GM12891 (cell line): ENCODE measurements around the gene NRXN2.

Source experiments
- POLR2A ChIP-seq: IDR thresholded peaks from 2 replicates; pipeline ENCODE4 v1.6.1; 2011; ENCODE audit warnings: low read depth, low read length, control low read depth
- POLR2AphosphoS5 ChIP-seq: IDR thresholded peaks from 2 replicates; pipeline ENCODE4 v1.6.1; 2011; ENCODE audit warnings: low read depth, low read length, control low read depth
- SPI1 ChIP-seq: IDR thresholded peaks from 2 replicates; pipeline ENCODE4 v1.6.1; 2011; ENCODE audit warnings: low read depth, low read length, control low read depth
- TAF1 ChIP-seq: IDR thresholded peaks from 2 replicates; pipeline ENCODE4 v1.6.1; 2011; ENCODE audit warnings: low read depth, low read length, control low read depth

DNA sequence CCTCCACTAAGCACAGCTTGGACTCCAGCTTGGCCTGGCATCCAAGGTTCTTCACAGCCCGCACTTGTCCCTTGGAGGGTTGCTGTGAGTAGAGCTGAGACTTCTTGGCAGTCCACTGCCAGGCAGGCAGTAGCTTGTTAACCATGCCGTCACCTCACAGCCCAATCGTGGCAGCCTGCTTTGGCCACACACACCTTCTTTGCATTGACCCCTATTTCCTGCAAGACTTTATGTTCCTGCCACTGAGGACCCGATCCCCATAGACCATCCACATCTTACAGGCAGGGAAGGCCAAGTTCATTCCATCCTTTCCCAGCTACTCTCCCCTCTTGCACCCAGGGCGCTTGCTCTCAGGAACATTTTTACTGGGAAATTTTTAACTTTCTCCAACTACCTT is 39.3 kb upstream of the NRXN2 start:
- TF ChIP-seq POLR2A (peak; percentile 83; the same call in 1 of the 2 replicates), POLR2AphosphoS5 (peak; percentile 86), TAF1 (no peak), SPI1 (no peak)
